Hematopoietic multipotent progenitor cell treated with erythropoietin and hydrocortisone succinate and interleukin-3 and kit ligand, for 17 days (in vitro differentiated cells): ENCODE results near the gene ASTN2.
A peak's percentile ranks its signal among the peaks of the same experiment; 100 is the strongest.

Experiments
- DNase-seq: peaks from one replicate; pipeline ENCODE4 v3.0.0-alpha.2; 2015; ENCODE audit warnings: low spot score

ASTN2 gene

DNA sequence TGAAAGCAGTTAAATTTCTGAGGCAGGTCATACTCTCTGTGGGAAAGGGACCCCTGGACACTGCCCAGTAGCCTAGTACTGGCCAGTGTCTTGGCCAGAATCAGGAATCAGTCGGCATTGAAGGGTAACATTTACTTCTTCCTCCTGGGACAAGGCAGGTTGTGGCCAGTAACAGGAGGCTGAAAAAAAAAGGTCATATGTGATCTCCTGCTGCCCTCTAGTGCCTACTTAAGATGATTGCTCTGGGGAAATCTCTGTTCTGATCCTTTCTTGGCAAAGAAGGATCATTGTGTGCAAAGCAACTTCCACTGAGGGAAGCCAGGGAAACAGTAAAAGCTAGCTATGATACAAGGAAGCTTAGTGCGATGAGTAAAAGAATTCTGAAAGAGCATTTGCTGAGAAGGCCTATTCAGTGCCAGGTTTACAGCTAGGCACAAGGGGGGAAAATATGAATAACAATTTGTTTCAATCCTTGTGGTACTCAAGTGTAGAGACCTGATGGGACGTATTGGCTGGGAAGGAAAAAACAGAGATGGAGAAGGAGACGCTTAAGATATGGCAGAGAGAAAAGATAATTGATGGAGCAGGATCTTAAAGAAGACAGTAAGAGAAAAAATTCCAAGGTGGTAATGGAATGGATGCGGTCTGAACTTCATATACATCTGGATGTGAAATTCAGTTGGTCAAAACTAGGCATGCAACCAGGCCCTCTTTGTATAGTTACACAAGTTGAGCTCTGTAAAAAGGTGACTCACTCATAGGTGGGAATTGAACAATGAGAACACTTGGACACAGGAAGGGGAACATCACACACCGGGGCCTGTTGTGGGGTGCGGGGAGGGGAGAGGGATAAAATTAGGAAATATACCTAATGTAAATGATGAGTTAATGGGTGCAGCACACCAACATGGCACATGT, 753.6 kb downstream of the ASTN2 start:
- DNase-seq, result peak; percentile 31

DNA sequence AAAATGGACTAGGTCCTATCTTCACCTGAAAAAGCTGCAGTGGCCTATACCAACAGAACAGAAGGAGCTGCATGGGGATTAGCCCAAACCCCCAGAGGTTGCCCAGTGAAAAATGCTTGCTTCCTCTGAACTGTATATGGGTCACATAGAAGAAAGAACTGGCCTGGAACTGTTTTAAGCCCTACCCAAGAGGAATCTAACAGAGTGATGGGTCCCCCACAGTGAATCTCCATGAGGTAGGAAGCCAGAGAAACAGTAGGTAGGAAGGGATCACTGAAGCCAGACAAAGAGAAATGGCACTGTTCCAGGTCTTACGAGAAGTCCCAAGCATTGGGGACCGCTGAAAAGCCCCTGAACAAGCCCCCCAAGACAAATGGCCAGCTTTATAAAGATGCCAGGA, 756.6 kb downstream of the ASTN2 start:
- DNase-seq, result no peak

DNA sequence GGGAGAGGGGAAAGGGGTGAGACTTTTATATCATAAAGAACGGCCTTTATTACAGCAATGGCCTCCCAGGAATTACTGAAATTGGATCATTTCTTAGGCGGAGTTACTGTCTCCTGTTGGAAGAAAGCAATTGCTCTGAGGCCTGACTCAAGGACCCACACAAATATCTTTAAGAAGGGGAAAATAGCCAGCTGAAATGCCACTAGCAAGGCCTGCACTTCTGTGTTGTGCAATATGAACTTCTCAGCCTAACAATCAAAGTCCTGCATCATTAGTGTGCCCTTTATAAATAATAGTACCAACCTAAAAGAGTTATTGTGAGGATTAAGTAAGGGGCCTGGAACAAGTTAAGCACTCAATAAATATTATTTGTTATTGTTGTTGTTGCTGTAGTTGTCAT, 757.9 kb downstream of the ASTN2 start:
- no peak for DNase-seq

DNA sequence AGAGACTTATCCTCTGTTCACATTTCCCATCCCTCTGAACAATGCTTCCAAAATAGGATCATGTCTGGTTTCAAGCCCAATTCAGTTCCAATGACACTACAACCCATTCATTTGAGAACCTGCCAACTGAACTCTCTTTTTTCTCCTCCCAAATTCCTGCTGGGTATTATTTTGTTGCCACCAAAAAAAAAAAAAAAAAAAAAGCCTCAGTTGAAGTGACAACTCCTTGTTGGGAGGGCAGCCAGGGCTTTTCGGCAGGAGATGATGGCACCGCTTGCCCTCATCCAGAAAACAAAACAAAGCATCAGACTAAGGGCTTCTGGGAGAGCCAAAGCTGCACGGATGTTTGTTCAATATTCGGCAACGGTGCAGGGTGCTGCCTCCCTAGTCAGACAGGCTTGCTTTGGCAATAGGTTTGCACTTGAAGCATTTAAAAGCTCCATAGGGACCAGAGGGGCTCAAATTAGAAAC, 758.3 kb downstream of the ASTN2 start:
- no peak for DNase-seq

DNA sequence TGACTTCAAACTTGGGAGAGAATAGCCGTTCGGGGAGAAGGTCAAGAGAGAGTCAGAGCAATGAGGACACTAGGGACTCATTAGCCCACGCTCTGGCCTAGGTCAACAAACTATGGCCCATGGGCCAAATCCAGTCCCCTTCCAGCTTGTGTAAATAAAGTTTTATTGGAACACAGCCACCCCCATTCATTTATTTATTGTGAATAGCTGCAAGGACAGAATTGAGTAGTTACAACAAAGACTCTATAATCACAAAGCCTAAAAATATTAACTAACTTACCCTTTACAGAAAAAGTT, 760.9 kb downstream of the ASTN2 start:
- no peak for DNase-seq

DNA sequence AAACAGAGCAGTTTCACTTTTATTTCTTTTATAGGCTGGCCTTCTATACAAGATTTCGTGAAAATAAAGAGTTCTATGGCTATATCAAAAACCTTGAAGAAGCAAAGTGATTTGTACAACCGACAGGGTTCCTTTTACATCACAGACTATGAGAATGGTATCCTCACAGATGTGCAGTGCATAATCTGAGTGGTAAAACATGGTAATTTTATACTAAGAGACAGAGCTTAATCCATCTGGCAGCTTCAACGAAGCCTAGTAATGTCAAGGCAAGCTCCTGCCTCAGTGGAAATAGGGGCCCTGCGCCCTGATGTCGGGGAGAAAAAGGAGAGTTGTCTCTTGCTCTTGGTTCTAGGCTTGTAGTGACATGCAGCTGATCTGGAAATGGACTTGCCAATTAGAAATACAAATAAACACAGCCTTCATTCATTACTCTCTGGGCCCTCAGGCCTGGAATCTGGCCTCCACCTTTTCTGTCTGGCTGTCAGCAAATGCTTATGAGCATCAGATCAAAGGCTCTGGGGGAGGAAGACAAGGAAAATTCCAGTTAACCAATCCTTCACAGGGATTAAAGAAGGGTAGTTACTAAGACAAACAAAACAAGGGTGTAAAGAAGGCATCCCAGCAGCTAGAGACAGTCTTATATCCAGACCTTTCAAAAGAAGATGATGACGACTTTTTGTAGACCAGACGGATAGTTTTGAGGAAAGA, 761.4 kb downstream of the ASTN2 start:
- DNase-seq, result no peak

DNA sequence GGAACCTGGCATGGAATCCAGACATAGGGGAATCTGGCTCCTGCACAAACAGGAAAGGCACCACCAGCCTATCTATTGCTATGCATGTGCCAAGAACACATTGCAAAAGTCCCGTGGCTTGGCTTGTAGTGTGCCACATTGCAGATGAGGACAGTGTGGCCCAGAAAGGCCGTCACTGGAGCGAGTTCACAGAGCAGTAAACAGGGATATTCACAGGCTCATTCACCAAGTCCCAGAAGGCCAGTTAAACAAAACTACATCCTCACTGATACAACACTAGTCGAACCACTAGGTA, 767.4 kb downstream of the ASTN2 start:
- DNase-seq, result no peak

DNA sequence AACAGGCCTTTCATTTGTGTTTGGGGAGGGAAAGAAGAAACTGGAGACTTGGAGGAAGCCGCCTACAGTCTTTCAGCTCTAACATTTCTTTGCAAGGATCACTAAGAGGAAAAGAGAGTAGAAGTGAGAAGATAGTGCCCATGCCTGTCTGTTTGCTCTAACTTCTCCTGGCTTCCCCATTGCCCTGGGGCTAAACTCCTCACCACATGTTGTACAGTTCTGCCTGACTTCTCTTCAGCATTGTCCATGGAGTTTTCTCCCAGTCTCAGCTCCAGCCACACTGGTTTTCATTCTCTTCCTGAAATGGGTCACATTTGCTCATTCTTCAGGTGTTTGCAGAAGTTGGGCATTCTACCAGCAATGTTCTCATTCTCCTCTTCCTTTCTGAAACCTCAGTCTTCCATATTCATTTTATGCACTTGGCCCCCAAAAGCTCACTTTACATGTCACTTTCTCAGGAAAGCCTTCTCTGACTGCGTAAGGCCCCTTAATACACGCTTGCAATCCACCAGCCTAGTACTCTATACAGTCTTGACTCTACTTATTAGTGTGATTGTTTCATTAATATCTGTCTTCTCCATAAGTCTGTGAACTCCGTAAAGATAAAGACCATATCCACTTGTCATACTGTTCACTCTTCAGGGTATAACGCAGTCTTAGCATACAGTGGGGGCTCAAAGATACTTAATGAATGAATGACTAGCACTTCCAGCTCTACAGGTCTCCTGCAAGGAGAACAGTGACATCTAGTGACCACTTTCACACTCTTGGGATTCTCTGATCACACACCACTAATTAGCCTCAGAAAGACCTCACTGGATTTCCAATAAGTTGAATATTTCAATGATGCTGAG, 768.0 kb downstream of the ASTN2 start:
- no peak for DNase-seq

DNA sequence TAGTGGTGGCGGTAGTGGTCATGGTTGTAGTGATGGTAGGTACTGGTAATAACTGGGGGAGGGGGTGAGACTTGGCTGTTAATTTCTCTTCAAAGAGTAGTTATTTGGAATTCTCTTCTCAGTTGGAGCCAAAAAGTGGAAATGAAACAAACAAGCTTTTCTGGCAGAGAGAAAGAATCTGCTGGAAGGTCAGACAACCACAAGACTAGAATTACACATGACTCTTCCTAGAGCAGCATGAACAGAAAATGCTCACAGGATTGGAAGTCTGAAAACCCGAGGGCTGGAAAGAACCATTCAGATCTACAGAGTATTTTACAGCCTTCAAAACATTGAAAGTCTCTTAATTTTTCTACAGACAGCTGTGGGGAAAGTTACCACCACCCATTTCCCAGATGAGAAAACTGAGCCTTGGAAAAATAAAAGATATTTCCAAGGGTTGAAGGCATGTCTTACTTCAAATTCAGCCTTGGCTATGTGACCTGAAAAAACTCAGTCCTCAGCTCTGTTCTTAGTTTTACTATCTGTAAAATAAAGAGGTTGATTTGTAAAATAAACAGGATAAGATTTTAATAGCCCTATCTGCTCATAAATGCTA, 770.7 kb downstream of the ASTN2 start:
- no peak for DNase-seq

DNA sequence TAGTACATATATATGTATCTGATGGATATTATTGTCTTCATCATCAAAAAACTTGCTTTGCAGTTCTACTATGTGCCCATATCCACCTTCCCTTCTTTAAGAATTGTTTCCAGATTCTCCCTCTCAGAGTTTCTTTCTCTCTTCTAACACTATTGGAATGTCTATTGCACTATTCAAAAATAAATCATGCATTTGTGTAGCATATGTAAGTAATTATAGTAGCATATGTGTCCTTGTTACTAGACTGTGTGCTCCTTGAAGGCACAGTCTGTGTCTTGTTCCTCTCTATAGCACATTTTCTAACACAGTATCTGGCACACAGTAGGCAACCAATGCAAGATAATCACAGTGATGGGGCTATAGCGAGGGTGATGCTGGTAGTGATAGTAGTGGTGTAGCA, 771.2 kb downstream of the ASTN2 start:
- DNase-seq, result no peak

DNA sequence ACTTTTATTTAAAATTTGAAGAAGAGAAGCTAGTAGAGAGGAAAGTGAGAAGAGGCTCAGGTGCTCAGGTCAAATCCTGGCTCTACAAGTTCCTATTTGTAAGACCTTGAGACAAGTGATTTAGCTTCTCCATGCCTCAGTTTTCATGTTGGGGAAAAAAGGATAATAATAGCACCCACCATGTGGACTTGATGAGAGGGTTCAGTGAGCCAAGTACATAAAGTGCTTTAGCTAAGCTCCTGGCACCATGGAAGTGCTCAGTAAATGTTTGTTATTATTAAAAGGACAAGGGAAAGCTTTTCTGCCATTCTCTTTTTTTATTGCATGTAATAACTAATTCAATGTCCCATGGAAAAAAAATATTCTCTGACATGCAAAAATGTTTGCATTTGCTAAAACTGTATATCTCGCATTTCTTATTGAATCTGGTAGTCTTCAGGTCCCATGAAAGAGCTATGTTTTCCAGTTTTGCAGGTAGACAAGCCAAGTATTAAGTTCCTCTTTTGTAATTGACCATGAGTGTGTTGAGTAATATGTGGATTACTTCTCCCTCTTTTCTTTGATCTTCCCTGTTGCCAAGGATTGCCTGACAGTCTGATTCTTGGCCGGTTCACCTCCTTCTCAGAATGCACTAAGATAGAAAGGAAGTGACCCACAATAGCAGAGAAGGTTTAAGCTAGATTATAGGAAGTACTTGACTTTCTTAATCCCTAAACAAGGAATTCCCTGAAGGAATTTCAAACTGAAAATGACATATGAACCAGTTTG, 773.4 kb downstream of the ASTN2 start:
- DNase-seq, result no peak

DNA sequence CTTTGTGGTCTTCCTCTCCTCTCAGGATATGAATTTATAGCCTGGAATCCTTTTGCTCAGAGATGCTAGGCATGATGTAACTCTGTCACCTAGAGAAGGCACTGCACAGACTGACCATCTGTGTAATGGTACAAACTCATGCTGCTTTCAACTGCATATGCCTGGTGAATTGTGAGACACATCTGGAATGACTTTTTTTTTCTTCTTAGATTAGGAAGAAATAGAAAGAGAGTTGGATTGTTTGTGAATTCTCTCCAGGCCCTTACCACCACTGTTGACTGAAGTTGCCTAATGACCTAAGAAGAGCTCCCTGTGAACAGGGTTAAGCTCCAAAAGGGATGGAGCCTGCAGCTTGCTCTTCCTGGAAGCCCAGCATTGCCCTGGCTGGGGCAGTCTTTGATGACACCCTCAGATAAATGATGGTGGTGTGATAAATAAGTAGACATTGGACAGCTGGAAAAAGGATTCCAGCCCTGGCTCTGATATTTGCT, 775.6 kb downstream of the ASTN2 start:
- DNase-seq, result no peak

DNA sequence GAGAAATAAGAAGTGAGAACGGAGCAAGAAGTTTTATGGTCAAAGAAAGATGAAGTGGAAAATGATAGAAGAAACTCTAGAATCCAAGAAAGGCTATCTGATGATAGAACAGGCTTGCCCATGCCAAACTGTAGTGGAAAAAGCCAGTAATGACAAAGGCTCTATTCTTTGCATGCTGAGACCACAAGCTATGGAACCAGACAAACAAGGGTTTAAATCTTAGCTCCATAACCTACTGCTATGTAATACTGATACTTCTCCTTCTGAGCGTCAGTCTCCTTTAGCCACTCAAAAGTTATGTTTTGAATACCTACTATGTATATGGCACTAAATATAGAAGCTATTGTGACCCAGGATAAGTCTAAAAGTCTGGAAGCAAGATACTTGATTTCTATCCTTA, 778.9 kb downstream of the ASTN2 start:
- no peak for DNase-seq

DNA sequence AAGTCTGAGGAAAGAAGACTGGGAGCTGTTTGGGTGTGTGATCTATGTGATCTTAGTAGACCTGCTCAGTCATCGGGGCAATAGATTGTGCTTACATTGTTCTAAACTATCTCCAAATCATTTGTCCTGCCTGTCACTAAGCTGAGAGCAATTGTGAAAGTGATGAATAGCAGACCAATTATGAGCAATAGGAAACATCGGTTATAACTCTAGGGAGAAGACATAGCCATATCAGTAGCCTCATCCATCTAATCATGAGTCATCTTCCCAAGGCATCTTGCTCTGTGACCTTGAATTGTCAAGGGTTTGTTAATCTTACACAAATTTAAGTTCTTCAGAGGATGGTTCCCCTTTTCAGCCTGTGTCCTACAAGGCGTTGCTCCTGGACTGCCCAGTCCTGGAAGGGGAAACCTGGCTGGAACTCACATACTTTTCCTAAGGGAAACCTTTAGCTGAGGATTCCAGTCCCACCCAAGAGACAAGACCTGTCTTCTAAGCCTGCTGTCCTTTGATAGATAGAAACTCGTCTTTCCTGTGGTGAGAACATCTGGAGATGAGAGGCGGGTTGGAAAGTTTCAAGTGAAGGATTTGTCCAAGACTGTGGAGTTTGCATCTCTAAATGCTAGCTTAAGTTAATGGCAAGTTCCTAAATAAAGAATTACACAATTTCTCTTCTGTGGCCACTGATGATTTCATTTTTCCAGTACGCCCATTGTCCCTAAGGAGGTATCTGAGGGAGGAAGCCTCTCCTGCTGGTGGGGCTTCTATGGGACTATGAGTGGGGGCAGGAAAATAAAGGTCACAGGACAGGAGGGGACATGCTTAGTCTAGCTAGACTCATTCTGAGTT, 781.6 kb downstream of the ASTN2 start:
- DNase-seq, result no peak

DNA sequence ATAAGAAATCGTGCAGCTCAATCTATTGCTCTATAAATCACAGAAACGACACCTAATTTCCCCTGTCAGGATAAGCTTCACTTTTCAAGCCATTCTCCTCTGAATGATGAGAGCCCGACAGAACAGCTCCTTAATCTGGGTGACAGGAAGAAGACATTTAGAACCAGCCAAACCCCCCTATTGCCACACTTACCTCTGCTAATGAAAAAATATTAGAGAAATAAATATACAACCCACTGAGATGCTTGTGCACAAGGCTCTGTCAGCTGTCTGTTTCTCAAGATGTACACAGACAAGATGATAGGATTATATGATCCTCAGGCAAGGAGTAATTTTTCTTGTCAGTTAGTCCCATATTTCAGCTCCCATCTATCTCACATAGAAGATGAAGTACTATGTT, 785.2 kb downstream of the ASTN2 start:
- no peak for DNase-seq

DNA sequence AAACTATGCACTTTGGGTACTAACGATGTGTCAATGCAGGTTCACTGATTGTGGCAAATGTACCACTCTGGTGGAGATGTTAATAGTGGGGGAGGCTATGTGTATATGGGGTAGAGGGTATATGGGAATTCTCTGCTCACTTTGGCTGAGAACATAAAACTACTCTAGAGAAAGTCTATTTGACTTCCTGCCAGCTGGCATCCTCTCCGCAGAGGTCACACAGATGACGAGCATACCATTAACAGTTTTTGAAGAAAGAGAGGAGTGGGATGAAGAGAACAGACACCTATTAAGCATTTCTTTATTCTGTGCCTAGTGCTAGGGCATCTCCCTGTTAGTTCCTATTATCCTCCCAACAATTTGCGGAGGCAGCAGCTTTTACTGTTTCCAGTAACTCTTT, 786.1 kb downstream of the ASTN2 start:
- DNase-seq, result no peak

DNA sequence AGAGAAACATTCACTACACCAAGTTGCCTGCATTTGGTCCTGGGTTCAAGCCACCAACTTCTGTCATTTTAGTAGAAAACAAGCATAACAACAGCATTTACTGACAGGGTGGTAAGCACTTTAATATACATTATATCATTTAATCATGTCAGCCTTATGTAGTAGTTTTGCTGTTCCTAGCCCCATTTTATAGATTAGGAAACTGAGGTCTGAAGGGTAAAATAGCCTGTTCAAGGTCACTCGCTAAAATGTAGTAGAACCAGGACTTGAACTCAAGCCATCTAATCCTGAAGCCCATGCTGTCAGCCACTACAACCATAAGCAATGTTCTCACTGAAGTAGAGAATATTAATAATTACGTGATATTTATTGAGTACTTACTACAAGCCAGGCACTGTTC, 787.4 kb downstream of the ASTN2 start:
- no peak for DNase-seq

DNA sequence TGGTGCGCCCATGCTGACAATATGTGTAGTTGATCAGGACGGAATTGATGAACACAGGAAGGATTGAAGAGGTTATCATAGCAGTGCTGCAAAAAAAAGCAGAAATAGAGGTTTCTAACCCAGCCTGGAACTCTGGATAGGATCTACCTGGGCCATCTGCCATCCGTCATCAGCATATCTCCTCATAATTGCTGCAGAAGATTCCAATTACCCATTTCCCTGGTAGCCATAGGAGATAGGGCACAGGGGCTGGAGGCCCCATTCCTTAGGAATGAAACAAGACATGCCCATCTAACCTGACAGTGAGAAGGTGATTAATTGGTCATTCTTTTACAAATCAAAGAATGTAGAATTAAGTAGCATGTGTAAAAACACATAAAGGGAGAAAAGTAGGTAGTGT, 788.1 kb downstream of the ASTN2 start:
- no peak for DNase-seq

DNA sequence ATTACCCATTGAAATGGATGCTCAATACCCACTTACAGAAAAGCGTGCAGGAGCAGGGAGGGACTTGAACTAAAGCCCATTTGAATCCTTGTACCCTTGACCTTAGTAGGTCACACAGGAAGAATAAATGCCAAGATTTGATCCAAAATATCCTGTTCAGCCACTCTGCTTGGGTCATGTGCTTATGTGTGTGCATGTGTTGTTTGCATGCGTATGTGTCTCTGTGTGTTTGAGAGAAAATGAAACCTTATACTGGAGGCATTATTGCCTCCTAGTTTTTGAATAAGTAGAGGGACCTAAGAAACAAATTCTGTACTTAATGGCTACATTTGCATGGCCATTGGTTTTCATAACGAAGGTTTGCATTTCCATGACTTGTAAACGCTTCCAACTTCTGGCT, 791.1 kb downstream of the ASTN2 start:
- no peak for DNase-seq

DNA sequence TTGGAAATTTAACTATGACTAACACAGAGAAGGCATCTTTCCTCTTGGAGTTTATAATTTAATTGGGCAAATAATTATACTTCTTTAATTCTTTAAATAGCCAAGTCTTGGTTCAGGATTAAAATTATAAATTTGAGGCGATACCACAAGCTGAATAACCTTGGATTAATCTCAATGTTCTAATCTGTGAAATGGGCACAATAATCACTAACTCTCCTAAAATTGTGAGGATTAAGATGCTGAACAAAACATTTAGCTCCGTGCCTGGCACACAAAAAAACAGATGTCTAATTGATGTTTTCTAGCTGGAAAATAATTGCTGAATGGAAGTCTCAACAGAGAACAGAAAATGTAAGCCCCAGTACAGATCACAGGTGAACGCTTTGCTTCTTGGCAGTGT, 797.5 kb downstream of the ASTN2 start:
- no peak for DNase-seq
